Body of pancreas (tissue), 4 donors: ENCODE data around the gene GALNT2.

Experiments
- CTCF ChIP-seq, 7 experiments: fragments of 450-650 bp in 4 of 7; fragments of 200-600 bp in 3 of 7; sonication (generic) in 3 of 7; IDR thresholded peaks; one replicate each; pipeline ENCODE4 v1.5.1; 2016 to 2019; ENCODE audit warnings: antibody characterized with exemption in 7 of 7
- POLR2A ChIP-seq, 3 donors: fragments of 450-650 bp; IDR thresholded peaks; one replicate each; pipeline ENCODE4 v1.6.1; 2016; ENCODE audit warnings: antibody characterized with exemption in 3 of 3, mild to moderate bottlenecking in 2 of 3

- TF ChIP-seq CTCF (IDR thresholded peaks at IDR 0.05) (no peak), POLR2A (IDR thresholded peaks at IDR 0.05) (no peak)
Observed at GRCh38 chr1:230226814-230227213, 159.8 kb downstream of the GALNT2 start.
